WERI-Rb-1 (cell line): ENCODE measurements around the gene AP1B1.

Experiments
- DNase-seq: peaks from one replicate; pipeline ENCODE4 v3.0.0-alpha.2; 2020
- H3K27ac ChIP-seq: fragments of 250-450 bp; sonication (Bioruptor Pico); 2 replicates; pipeline ENCODE4 v1.5.1; 2020; ENCODE audit warnings: mild to moderate bottlenecking, moderate library complexity
- H3K27me3 ChIP-seq: fragments of 250-450 bp; sonication (Bioruptor Pico); 2 replicates; pipeline ENCODE4 v1.5.1; 2021; ENCODE audit warnings: mild to moderate bottlenecking, low read depth, moderate library complexity; ENCODE audit not compliant: insufficient read depth, severe bottlenecking
- H3K36me3 ChIP-seq: fragments of 250-450 bp; sonication (Bioruptor Pico); 2 replicates; pipeline ENCODE4 v1.5.1; 2020; ENCODE audit warnings: mild to moderate bottlenecking, moderate library complexity
- H3K4me3 ChIP-seq: 2 replicates; pipeline ENCODE4 v1.5.1; 2011; ENCODE audit warnings: low read depth, mild to moderate bottlenecking, control low read depth, low read length
- H3K9me3 ChIP-seq: fragments of 250-450 bp; sonication (Bioruptor Pico); 2 replicates; pipeline ENCODE4 v1.5.1; 2021; ENCODE audit warnings: mild to moderate bottlenecking, moderate library complexity; ENCODE audit not compliant: severe bottlenecking
- CTCF ChIP-seq: IDR thresholded peaks from 2 replicates; pipeline ENCODE4 v1.5.1; 2011; ENCODE audit warnings: low read depth, mild to moderate bottlenecking, control low read depth, inconsistent platforms, low read length

AP1B1 gene

GRCh38 chr22:29344137-29344536 lies 44.2 kb downstream of the AP1B1 start:
- H3K9me3 ChIP-seq = no peaks in the 10 kb centered on the region
- H3K36me3 ChIP-seq = peaks cover 54% of the 10 kb centered on the region
- H3K27me3 ChIP-seq = no peaks in the 10 kb centered on the region
- peak overlapping the region; percentile 20; the same call in 1 of the 2 replicates for H3K27ac ChIP-seq
- no peak overlapping the region for H3K4me3 ChIP-seq
- no peak for DNase-seq
- TF ChIP-seq CTCF = no peak

- Histone ChIP-seq H3K9me3 (no peaks in the 10 kb centered on the region), H3K27me3 (no peaks in the 10 kb centered on the region), H3K27ac (peak overlapping the region; percentile 58), H3K36me3 (peaks cover 54% of the 10 kb centered on the region), H3K4me3 (no peak overlapping the region)
- TF ChIP-seq CTCF = no peak
- peak; percentile 62 for DNase-seq
Measured at GRCh38 chr22:29343313-29343805, 45.0 kb downstream of the AP1B1 start.

- Histone ChIP-seq H3K27me3 (no peaks in the 10 kb centered on the region), H3K27ac (peak overlapping the region; percentile 58; the same call in 1 of the 2 replicates), H3K36me3 (peaks cover 54% of the 10 kb centered on the region), H3K9me3 (no peaks in the 10 kb centered on the region), H3K4me3 (no peak overlapping the region)
- no peak for TF ChIP-seq CTCF
- DNase-seq = no peak
Measured at GRCh38 chr22:29342577-29343312, 45.6 kb downstream of the AP1B1 start.

- H3K9me3 ChIP-seq = no peaks in the 10 kb centered on the region
- H3K27me3 ChIP-seq = no peaks in the 10 kb centered on the region
- peaks cover 51% of the 10 kb centered on the region for H3K36me3 ChIP-seq
- DNase-seq = no peak
- H3K27ac ChIP-seq = no peak overlapping the region
- TF ChIP-seq CTCF = no peak
- no peak overlapping the region for H3K4me3 ChIP-seq
Measured at GRCh38 chr22:29342177-29342576, 46.2 kb downstream of the AP1B1 start.

- no peak for TF ChIP-seq CTCF
- peaks cover 54% of the 10 kb centered on the region for H3K36me3 ChIP-seq
- no peak for DNase-seq
Measured at GRCh38 chr22:29341849-29342127, 46.6 kb downstream of the AP1B1 start.

More at GRCh38 chr22:29341849-29342127, 46.6 kb downstream of the AP1B1 start:
- Histone ChIP-seq H3K9me3 (no peaks in the 10 kb centered on the region), H3K4me3 (no peak overlapping the region), H3K27ac (no peak overlapping the region), H3K27me3 (no peaks in the 10 kb centered on the region)
